SK-N-SH treated with all-trans-retinoic acid at 6 μM for 48 hours (cell line): ENCODE measurements around the gene KLF6.

Experiments
- ATAC-seq: fragments of 200-7000 bp; cut with Tn5 transposase; 3 replicates; pipeline ENCODE4 v1.9.1; 2020; ENCODE audit warnings: mild to moderate bottlenecking, moderate library complexity
- BACH2 ChIP-seq: fragments of 250-450 bp; sonication (Bioruptor Pico); IDR thresholded peaks from 2 replicates; pipeline ENCODE4 v1.9.0; 2021; ENCODE audit warnings: mild to moderate bottlenecking, borderline replicate concordance
- CSDC2 ChIP-seq: fragments of 250-450 bp; sonication (Bioruptor Pico); IDR thresholded peaks from 2 replicates; pipeline ENCODE4 v1.5.0; 2020; ENCODE audit warnings: mild to moderate bottlenecking, moderate library complexity
- GLIS3 ChIP-seq: fragments of 250-450 bp; sonication (Bioruptor Pico); IDR thresholded peaks from 2 replicates; pipeline ENCODE4 v1.5.0; 2020; ENCODE audit warnings: mild to moderate bottlenecking, moderate library complexity
- OSR1 ChIP-seq: fragments of 250-450 bp; sonication (Bioruptor Pico); IDR thresholded peaks from 2 replicates; pipeline ENCODE4 v1.8.0; 2022; ENCODE audit warnings: moderate library complexity, mild to moderate bottlenecking, inconsistent platforms
- PPARA ChIP-seq: fragments of 250-450 bp; sonication (Bioruptor Pico); IDR thresholded peaks from 2 replicates; pipeline ENCODE4 v1.5.0; 2020; ENCODE audit warnings: mild to moderate bottlenecking, borderline replicate concordance
- RARB ChIP-seq: fragments of 250-450 bp; sonication (Bioruptor Pico); IDR thresholded peaks from 2 replicates; pipeline ENCODE4 v1.8.0; 2021; ENCODE audit warnings: mild to moderate bottlenecking, moderate library complexity
- TCF4 ChIP-seq: fragments of 250-450 bp; sonication (Bioruptor Pico); IDR thresholded peaks from 2 replicates; pipeline ENCODE4 v1.8.0; 2021; ENCODE audit warnings: mild to moderate bottlenecking, moderate library complexity, borderline replicate concordance
- TOX ChIP-seq: fragments of 250-450 bp; sonication (Bioruptor Pico); IDR thresholded peaks from 2 replicates; pipeline ENCODE4 v1.8.0; 2021; ENCODE audit warnings: mild to moderate bottlenecking, moderate library complexity, borderline replicate concordance
- TSHZ2 ChIP-seq: fragments of 250-450 bp; sonication (Bioruptor Pico); IDR thresholded peaks from 2 replicates; pipeline ENCODE4 v1.5.0; 2020; ENCODE audit warnings: mild to moderate bottlenecking, moderate library complexity
- ZC3H10 ChIP-seq: fragments of 250-450 bp; sonication (Bioruptor Pico); IDR thresholded peaks from 2 replicates; pipeline ENCODE4 v1.5.1; 2021; ENCODE audit warnings: mild to moderate bottlenecking, moderate library complexity
- ZFP3 ChIP-seq: fragments of 250-450 bp; sonication (Bioruptor Pico); IDR thresholded peaks from 2 replicates; pipeline ENCODE4 v1.5.0; 2020; ENCODE audit warnings: mild to moderate bottlenecking, moderate library complexity
- ZFP30 ChIP-seq: fragments of 450-650 bp; formaldehyde crosslinking; IDR thresholded peaks from 2 replicates; pipeline ENCODE4 v1.5.0; 2022; ENCODE audit warnings: mild to moderate bottlenecking, moderate library complexity
- ZNF565 ChIP-seq: fragments of 450-650 bp; formaldehyde crosslinking; conservative IDR thresholded peaks from 2 replicates; pipeline ENCODE4 v1.5.0; 2020; ENCODE audit warnings: low read depth, mild to moderate bottlenecking, moderate library complexity
- ZNF70 ChIP-seq: fragments of 450-650 bp; formaldehyde crosslinking; IDR thresholded peaks from 2 replicates; pipeline ENCODE4 v1.5.0; 2020; ENCODE audit warnings: mild to moderate bottlenecking, moderate library complexity
- ZNF8 ChIP-seq: fragments of 450-650 bp; formaldehyde crosslinking; IDR thresholded peaks from 2 replicates; pipeline ENCODE4 v1.5.0; 2020; ENCODE audit warnings: mild to moderate bottlenecking, moderate library complexity
- TF ChIP-seq, protein P1 (sequence below): fragments of 250-450 bp; sonication (Bioruptor Pico); IDR thresholded peaks from 2 replicates; pipeline ENCODE4 v1.5.1; 2020; ENCODE audit warnings: low read depth, mild to moderate bottlenecking, moderate library complexity
- TF ChIP-seq, protein P2 (sequence below): fragments of 250-450 bp; sonication (Bioruptor Pico); IDR thresholded peaks from 2 replicates; pipeline ENCODE4 v1.8.0; 2020; ENCODE audit warnings: mild to moderate bottlenecking, moderate library complexity, borderline replicate concordance
- TF ChIP-seq, protein P3 (sequence below): fragments of 250-450 bp; sonication (Bioruptor Pico); IDR thresholded peaks from 2 replicates; pipeline ENCODE4 v1.8.0; 2021; ENCODE audit warnings: low read depth, mild to moderate bottlenecking, moderate library complexity, borderline replicate concordance
- TF ChIP-seq, protein P4 (sequence below): fragments of 250-450 bp; sonication (Bioruptor Pico); IDR thresholded peaks from 2 replicates; pipeline ENCODE4 v1.5.1; 2021; ENCODE audit warnings: mild to moderate bottlenecking, moderate library complexity

Gene KLF6

GRCh38 chr10:3784510-3785250, at the start of gene KLF6:
Gene KLF6, minus strand, starts transcription at chr10:3785209. Its CDS starts 195 bp downstream, at chr10:3785014.
- ATAC-seq = peak; percentile 23; the same call in 1 of the 3 replicates
- no peak for TF ChIP-seq RARB
- TF ChIP-seq TCF4 (CRISPR knock-in tag) = no peak
- TF ChIP-seq, protein P1, sequence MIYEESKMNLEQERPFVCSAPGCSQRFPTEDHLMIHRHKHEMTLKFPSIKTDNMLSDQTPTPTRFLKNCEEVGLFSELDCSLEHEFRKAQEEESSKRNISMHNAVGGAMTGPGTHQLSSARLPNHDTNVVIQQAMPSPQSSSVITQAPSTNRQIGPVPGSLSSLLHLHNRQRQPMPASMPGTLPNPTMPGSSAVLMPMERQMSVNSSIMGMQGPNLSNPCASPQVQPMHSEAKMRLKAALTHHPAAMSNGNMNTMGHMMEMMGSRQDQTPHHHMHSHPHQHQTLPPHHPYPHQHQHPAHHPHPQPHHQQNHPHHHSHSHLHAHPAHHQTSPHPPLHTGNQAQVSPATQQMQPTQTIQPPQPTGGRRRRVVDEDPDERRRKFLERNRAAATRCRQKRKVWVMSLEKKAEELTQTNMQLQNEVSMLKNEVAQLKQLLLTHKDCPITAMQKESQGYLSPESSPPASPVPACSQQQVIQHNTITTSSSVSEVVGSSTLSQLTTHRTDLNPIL (CRISPR knock-in tag) = no peak
- no peak for TF ChIP-seq OSR1 (CRISPR knock-in tag)
- TF ChIP-seq GLIS3 = 0 out of 2 replicates have a peak, but pooled peaks have one; percentile 20
- no peak for TF ChIP-seq PPARA (CRISPR knock-in tag)
- no peak for TF ChIP-seq ZNF70 (CRISPR knock-in tag)
- no peak for TF ChIP-seq ZFP3 (CRISPR knock-in tag)

DNA sequence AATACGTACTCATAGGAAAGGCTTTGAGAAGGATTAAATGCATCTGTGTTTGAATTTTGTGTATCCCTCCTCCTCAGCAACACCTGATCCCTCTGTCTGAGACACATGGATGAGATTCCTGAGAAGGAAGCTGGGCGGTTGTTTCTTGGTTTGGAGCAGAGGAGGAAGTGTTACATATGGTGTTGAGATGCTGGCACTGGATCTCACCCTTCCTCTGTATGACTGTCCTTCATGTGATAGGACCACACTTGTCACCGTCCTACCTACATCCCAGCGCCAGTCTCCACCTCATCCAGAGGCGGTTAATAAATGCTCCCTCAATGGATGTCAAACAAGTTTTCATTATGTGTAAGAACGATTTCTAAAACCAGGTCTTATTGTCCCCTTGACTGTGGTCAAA, 49.4 kb upstream of the KLF6 start:
- no peak for ATAC-seq
- TF ChIP-seq TOX (CRISPR knock-in tag) (no peak), ZNF8 (CRISPR knock-in tag) (no peak), ZNF70 (CRISPR knock-in tag) (no peak)
- TF ChIP-seq, all 23 proteins: peak for 0

DNA sequence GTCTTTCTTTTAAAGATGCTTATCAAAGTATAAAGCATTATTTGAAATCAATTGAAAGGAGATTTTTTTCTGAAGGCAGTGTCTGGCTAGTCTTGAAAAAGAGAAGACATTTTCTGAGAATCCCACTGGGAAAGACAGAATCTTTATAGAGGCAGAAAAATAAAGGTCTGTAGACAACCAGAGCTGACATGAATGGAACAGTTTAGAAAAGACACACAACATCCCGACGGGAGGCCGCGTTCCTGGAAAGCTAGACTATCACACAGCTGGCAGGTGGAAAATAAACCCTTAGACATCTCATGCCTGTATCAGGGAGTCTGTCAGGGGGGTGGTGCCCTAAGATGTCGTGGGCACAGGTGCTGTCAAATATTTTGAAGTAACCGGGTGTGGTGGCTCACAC, 48.0 kb upstream of the KLF6 start:
- TF ChIP-seq ZNF565 = no peak
- no peak for TF ChIP-seq BACH2 (CRISPR knock-in tag)
- TF ChIP-seq, protein P2, sequence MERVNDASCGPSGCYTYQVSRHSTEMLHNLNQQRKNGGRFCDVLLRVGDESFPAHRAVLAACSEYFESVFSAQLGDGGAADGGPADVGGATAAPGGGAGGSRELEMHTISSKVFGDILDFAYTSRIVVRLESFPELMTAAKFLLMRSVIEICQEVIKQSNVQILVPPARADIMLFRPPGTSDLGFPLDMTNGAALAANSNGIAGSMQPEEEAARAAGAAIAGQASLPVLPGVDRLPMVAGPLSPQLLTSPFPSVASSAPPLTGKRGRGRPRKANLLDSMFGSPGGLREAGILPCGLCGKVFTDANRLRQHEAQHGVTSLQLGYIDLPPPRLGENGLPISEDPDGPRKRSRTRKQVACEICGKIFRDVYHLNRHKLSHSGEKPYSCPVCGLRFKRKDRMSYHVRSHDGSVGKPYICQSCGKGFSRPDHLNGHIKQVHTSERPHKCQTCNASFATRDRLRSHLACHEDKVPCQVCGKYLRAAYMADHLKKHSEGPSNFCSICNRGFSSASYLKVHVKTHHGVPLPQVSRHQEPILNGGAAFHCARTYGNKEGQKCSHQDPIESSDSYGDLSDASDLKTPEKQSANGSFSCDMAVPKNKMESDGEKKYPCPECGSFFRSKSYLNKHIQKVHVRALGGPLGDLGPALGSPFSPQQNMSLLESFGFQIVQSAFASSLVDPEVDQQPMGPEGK (CRISPR knock-in tag) = no peak
- TF ChIP-seq RARB = no peak
- TF ChIP-seq CSDC2 = no peak
- TF ChIP-seq PPARA (CRISPR knock-in tag) = no peak
- TF ChIP-seq, protein P3, sequence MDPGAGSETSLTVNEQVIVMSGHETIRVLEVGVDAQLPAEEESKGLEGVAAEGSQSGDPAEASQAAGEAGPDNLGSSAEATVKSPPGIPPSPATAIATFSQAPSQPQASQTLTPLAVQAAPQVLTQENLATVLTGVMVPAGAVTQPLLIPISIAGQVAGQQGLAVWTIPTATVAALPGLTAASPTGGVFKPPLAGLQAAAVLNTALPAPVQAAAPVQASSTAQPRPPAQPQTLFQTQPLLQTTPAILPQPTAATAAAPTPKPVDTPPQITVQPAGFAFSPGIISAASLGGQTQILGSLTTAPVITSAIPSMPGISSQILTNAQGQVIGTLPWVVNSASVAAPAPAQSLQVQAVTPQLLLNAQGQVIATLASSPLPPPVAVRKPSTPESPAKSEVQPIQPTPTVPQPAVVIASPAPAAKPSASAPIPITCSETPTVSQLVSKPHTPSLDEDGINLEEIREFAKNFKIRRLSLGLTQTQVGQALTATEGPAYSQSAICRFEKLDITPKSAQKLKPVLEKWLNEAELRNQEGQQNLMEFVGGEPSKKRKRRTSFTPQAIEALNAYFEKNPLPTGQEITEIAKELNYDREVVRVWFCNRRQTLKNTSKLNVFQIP (CRISPR knock-in tag) = no peak
- no peak for TF ChIP-seq TOX (CRISPR knock-in tag)
- TF ChIP-seq ZC3H10 (CRISPR knock-in tag) = no peak
- ATAC-seq = no peak

GRCh38 chr10:3832022-3832786, 47.2 kb upstream of the KLF6 start:
- ATAC-seq = no peak
- TF ChIP-seq, protein P4, sequence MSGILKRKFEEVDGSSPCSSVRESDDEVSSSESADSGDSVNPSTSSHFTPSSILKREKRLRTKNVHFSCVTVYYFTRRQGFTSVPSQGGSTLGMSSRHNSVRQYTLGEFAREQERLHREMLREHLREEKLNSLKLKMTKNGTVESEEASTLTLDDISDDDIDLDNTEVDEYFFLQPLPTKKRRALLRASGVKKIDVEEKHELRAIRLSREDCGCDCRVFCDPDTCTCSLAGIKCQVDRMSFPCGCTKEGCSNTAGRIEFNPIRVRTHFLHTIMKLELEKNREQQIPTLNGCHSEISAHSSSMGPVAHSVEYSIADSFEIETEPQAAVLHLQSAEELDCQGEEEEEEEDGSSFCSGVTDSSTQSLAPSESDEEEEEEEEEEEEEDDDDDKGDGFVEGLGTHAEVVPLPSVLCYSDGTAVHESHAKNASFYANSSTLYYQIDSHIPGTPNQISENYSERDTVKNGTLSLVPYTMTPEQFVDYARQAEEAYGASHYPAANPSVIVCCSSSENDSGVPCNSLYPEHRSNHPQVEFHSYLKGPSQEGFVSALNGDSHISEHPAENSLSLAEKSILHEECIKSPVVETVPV (CRISPR knock-in tag) = no peak
- TF ChIP-seq RARB = no peak
- TF ChIP-seq BACH2 (CRISPR knock-in tag) = no peak
- TF ChIP-seq CSDC2 = no peak
- TF ChIP-seq ZNF8 (CRISPR knock-in tag) = no peak
- TF ChIP-seq, protein P3 (CRISPR knock-in tag) = no peak
- no peak for TF ChIP-seq ZFP3 (CRISPR knock-in tag)
- TF ChIP-seq, protein P1 (CRISPR knock-in tag) = no peak
- no peak for TF ChIP-seq ZNF565
- TF ChIP-seq TSHZ2 = no peak
- TF ChIP-seq ZFP30 (CRISPR knock-in tag) = no peak
- no peak for TF ChIP-seq PPARA (CRISPR knock-in tag)
